Kidney epithelial cell (primary cell): ENCODE results near the gene OR52B6. TPM values are rescaled to one million over a fixed set of nuclear protein-coding genes. Genes with fewer than 3 reads are reported as not detected.

ENCODE experiments used
- DNase-seq: peaks from one replicate; pipeline ENCODE4 v3.0.0-alpha.2; 2010; ENCODE audit warnings: low read depth
- H3K27me3 ChIP-seq: 2 replicates; pipeline ENCODE4 v1.6.0; 2011; ENCODE audit warnings: low read length; ENCODE audit not compliant: control insufficient read depth, insufficient read depth
- H3K36me3 ChIP-seq: 2 replicates; pipeline ENCODE4 v1.5.1; 2011; ENCODE audit warnings: low read length; ENCODE audit not compliant: control insufficient read depth, insufficient read depth
- H3K4me3 ChIP-seq: 2 replicates; pipeline ENCODE4 v1.5.1; 2011; ENCODE audit warnings: low read depth, mild to moderate bottlenecking, control low read depth, low read length
- total RNA-seq: library from RNA; depleted of rRNA; stranded (reverse); fragments of >200 nt; gene quantifications from 2 replicates; pipeline ENCODE4 v1.2.3, GENCODE V29; 2015
- TF ChIP-seq, protein P1 (sequence below): IDR thresholded peaks from 2 replicates; pipeline ENCODE4 v1.5.1; 2011; ENCODE audit warnings: mild to moderate bottlenecking, moderate library complexity, low read length, control low read depth, inconsistent platforms; ENCODE audit not compliant: insufficient read depth, poor library complexity, severe bottlenecking

Gene OR52B6
- total RNA-seq, 1 donor from 2014 or later: not detected

GRCh38 chr11:5621580-5621979 is 40.9 kb downstream of the OR52B6 start:
- TF ChIP-seq, protein P1, sequence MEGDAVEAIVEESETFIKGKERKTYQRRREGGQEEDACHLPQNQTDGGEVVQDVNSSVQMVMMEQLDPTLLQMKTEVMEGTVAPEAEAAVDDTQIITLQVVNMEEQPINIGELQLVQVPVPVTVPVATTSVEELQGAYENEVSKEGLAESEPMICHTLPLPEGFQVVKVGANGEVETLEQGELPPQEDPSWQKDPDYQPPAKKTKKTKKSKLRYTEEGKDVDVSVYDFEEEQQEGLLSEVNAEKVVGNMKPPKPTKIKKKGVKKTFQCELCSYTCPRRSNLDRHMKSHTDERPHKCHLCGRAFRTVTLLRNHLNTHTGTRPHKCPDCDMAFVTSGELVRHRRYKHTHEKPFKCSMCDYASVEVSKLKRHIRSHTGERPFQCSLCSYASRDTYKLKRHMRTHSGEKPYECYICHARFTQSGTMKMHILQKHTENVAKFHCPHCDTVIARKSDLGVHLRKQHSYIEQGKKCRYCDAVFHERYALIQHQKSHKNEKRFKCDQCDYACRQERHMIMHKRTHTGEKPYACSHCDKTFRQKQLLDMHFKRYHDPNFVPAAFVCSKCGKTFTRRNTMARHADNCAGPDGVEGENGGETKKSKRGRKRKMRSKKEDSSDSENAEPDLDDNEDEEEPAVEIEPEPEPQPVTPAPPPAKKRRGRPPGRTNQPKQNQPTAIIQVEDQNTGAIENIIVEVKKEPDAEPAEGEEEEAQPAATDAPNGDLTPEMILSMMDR: no peak
- no peaks in the 10 kb centered on the region for H3K36me3 ChIP-seq
- DNase-seq: no peak
- no peak overlapping the region for H3K4me3 ChIP-seq
- no peaks in the 10 kb centered on the region for H3K27me3 ChIP-seq

GRCh38 chr11:5622802-5623201 is 42.1 kb downstream of the OR52B6 start:
- no peak for DNase-seq
- no peaks in the 10 kb centered on the region for H3K27me3 ChIP-seq
- no peaks in the 10 kb centered on the region for H3K36me3 ChIP-seq
- TF ChIP-seq, protein P1: no peak
- H3K4me3 ChIP-seq: no peak overlapping the region

DNA sequence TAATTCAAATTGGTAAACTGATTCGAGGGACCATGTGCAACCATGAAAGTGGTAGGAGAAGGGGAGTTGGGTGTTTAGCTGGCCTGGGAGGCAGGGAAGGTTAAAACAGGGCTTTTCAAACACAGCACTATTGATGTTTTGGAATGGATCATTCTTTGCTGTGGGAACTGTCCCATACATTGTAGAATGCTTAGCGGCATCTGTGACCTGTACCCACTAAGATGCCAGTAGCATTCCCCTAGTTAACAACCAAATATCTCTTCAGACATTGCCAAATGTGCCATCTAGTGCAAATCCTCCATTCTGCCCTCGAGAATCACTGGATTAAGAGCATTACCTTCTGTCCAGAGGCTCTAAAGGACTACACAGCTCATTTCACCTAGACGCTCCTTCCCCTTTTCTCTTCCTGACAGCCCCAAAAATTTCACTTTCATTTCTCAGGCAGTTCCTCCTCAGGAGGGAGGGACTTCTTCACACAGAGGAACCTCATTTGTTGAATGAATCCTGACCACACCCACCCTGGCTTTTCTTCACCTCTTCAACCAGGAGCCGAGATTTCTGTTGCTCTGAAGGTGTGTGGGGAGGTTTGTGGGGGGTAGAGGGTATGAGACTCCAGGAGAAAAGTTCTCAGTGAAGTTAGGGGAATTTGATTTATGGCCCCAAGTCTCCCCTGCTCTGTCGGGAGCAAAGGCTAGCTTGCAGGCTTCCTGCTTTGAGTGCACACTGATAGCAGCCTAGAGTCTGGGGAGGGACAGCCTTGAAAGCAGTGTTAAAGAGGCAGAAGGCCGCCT is 44.0 kb downstream of the OR52B6 start, which contains the start of gene TRIM34:
Gene TRIM34, plus strand, starts transcription at position 513 of the 791 bp plus-strand sequence. CDS start 7,331 bp downstream, outside the sequence.
- TF ChIP-seq, protein P1: no peak
- Histone ChIP-seq H3K27me3 (no peaks in the 10 kb centered on the region), H3K36me3 (no peaks in the 10 kb centered on the region), H3K4me3 (peak within 1 kb of the TSS; percentile 34)
- peak; percentile 34 for DNase-seq

- Histone ChIP-seq H3K36me3 (no peaks in the 10 kb centered on the region), H3K4me3 (peak overlapping the region; percentile 34), H3K27me3 (no peaks in the 10 kb centered on the region)
- TF ChIP-seq, protein P1: no peak
- DNase-seq: no peak
Measured at GRCh38 chr11:5625281-5625680, 44.6 kb downstream of the OR52B6 start.

DNA sequence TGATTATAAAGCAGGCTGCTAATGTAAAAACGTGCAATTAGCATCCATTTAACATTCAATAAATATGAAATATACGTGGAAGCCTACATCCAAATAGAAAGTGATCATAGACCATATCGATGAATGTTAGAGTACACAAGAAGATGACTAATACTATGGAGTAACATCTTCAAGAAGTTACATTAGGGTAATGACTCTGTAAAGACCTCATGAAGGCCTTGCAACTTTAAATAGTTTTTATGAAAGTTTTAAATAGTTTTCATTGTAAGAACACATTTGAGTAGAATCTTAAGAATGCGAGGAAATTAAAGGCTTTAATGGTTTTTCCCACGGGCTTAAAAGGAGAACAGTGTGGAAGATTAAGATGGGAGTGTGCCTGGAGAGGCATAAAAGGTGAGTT is 45.5 kb downstream of the OR52B6 start:
- no peaks in the 10 kb centered on the region for H3K27me3 ChIP-seq
- no peak overlapping the region for H3K4me3 ChIP-seq
- no peaks in the 10 kb centered on the region for H3K36me3 ChIP-seq
- TF ChIP-seq, protein P1: no peak
- DNase-seq: no peak
